HG02798 (cell line): ENCODE measurements around the gene AIMP1.
A peak's percentile ranks its signal among the peaks of the same experiment; 100 is the strongest.
"Not testable (repeated sequence)": the region's sequence is repeated elsewhere in the genome, so short reads cannot be mapped to it uniquely, and the experiment has no call there.

ENCODE experiments used
- ATAC-seq: cut with Tn5 transposase; IDR thresholded peaks from one replicate; pipeline ENCODE4 v1.9.1; 2021; ENCODE audit warnings: mild to moderate bottlenecking; ENCODE audit not compliant: unreplicated experiment, poor library complexity

AIMP1 gene

GRCh38 chr4:106306561-106306960 is 9.8 kb upstream of the AIMP1 start:
- no peak for ATAC-seq

DNA sequence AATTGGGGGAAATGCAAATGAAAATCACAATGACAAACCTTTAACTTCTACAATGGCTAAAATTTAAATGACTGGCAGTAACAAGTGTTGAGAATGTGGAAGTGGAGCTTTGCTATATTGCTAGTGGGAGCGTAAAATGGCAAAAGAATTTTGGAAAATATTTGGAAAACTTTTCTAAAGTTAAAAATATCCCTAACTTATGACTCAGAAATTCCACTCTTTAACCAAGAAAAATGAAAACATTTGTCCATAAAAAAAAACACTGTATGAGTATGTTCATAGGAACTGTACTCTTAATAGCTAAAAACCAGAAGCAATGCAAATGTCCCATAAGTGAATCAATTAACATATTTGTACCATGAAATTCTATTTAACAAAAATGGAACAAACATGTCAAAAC is 4.0 kb upstream of the AIMP1 start:
- ATAC-seq, result no peak

GRCh38 chr4:106312997-106313522 is 3.3 kb upstream of the AIMP1 start:
- ATAC-seq, result no peak

DNA sequence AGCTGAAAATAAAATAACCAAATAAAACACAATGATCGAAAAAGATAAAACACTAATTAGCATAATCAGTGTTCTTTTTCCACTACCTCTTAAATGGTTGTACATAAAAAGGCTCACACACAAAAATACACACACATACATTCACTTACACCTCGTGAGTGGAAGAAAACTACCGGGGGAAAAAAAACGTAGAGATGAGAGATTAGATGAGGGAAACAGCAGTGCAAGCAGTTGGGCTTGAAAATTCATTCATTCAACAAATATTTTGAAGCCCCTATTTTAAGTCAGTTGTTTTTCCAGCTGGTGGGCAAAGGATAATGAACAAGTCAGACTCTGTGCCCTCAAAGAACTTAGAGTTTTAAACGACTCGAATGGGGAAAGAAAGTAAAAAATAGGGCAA is 1.4 kb upstream of the AIMP1 start:
- no peak for ATAC-seq

- ATAC-seq, result peak; percentile 24
Measured at GRCh38 chr4:106315476-106315967, 828 bp upstream of the AIMP1 start.

GRCh38 chr4:106316773-106317409 is 541 bp downstream of the AIMP1 start:
- ATAC-seq, result peak; percentile 0

GRCh38 chr4:106317815-106318214 is 1.5 kb downstream of the AIMP1 start:
- ATAC-seq, result no peak

- no peak for ATAC-seq
Measured at GRCh38 chr4:106318511-106318910, 2.2 kb downstream of the AIMP1 start.

DNA sequence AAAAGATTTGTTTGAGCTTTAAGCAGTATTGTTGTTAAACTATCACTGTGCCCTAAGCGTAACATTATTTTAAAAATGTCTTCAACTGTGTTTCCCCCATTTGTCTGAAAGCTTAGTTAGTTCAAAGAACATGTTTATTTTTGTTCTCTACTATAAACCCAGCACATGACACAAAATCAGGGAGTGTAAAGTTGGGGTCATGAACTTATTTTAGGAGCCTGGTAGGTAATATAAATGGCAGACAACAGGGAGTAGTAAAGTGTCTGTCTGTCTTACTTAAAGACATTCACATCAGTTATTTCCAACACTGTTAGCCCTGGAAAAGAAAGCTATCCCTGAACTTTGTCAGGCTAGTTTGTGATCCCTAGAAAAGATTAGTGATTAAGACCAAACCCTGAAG is 3.9 kb downstream of the AIMP1 start:
- ATAC-seq, result no peak

GRCh38 chr4:106321168-106321567 is 4.8 kb downstream of the AIMP1 start:
- not testable (repeated sequence) for ATAC-seq

DNA sequence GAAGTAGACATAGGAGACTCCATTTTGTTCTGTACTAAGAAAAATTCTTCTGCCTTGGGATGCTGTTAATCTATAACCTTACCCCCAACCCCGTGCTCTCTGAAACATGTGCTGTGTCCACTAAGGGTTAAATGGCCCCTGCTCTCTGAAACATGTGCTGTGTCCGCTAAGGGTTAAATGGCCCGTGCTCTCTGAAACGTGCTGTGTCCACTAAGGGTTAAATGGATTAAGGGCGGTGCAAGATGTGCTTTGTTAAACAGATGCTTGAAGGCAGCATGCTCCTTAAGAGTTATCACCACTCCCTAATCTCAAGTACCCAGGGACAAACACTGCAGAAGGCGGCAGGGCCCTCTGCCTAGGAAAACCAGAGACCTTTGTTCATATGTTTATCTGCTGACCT is 5.5 kb downstream of the AIMP1 start:
- ATAC-seq, result not testable (repeated sequence)

GRCh38 chr4:106323119-106323518 is 6.8 kb downstream of the AIMP1 start:
- no peak for ATAC-seq

DNA sequence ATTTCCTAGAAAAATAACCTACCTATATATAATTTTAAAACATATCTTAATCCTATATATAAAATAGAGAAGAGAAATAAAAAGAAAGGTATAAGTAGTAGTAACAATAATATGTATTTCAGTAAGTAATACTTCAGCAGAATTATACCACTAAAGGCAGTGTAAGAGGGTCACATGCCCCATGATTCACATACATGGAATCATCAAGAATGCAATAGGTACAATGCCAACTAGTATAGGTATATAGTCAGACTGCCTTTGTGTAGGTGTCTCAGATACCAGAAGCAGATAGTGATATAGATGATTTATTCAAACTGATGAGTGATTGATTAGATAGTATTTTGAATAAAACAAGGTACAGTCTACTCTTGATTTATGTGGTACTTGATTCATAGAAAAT is 9.4 kb downstream of the AIMP1 start:
- no peak for ATAC-seq

DNA sequence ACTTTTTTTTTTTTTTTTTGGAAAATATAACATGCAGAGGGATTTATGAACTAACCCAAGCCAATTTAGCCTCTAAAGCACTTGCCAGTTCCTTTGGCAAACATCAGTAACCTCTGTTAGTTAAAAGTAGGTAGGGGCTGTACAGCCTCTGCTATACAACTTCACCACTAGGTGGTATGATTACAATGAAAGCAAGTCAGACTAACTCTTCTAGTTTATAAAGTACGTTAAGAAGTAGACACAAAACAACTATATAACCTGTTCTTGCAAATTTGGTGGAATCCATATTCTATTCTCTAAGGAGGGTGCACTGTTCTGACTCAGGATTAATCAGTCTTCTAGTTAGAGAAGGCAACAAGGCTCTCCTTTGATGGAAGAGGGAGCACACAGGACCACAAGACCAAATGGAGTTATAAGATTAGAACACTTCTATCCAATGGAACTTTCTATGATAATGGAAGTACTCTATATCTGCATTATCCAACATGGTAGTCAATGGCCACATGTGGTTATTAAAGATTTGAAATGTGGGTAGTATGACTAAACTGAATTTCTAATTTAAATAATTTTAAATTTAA is 12.8 kb downstream of the AIMP1 start:
- peak; percentile 91 for ATAC-seq

DNA sequence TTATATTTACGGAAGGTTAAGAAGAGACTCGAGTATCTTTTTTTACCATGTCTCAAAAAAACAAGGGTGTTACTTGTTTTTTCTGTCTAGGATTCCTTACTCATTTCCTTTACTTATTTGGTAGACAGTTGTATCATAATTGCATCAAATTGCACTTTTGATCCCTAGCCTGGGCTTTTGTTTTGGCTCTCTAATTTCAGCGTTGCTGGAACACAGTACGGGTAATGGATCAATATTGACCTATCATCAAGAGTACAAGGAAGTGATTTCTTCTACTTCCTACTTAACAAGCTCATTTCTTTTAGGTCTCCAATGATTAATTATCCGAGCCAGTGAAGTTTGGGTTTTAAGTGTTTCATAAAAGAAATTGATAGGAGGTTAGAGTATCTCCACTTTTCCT is 16.8 kb downstream of the AIMP1 start:
- no peak for ATAC-seq

DNA sequence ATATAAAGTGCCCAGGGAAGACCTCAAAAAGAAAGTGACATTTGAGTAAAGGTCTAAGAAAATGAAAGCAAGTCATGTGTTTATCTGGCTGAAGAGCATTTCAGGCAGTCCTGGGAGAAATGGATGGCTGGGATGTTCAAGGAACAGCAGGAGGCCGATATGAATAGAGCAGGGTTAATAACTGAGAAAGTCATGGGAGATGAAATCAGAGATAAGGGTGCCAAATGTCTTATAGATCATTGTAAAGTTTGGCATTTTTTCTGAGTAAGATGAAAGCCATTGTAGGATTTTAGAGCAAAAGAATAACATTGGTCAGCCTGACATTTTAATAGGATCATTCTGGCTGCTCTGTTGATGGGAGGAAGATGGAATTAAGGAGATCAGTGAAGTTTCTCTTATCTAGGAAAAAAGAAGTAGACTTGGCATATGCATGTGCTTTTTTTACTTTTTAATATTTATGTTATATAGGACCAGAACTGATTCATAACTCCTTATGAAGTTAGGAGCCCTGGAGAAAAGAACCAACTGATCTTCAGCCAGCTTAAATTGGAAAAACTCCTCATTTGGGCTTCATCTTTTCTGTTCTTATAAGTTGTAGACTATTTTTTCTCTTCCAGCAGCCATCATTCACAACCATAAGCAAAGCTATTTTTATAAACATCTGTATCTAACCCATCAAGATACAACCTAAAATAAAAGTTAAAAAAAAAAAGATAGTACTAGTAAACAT is 18.6 kb downstream of the AIMP1 start:
- no peak for ATAC-seq

GRCh38 chr4:106336618-106337017 is 20.3 kb downstream of the AIMP1 start:
- ATAC-seq, result no peak

DNA sequence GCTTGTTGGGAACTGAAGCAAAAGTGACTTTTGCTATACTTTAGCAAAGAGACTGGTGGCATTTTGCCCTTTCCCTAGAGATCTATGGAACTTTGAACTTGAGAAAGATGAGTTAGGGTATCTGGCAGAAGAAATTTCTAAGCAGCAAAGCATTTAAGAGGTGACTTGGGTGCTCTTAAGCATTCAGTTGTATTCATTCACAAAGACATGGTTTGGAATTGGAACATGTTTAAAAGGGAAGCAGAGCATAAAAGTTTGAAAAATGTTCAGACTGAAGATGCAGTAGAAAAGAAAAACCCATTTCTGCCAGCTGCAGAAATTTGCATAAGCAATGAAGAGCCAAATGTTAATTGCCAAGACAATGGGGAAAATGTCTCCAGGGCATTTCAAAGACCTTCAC is 21.6 kb downstream of the AIMP1 start:
- no peak for ATAC-seq

- no peak for ATAC-seq
Measured at GRCh38 chr4:106338671-106339070, 22.3 kb downstream of the AIMP1 start.

- no peak for ATAC-seq
Measured at GRCh38 chr4:106339431-106339830, 23.1 kb downstream of the AIMP1 start.

DNA sequence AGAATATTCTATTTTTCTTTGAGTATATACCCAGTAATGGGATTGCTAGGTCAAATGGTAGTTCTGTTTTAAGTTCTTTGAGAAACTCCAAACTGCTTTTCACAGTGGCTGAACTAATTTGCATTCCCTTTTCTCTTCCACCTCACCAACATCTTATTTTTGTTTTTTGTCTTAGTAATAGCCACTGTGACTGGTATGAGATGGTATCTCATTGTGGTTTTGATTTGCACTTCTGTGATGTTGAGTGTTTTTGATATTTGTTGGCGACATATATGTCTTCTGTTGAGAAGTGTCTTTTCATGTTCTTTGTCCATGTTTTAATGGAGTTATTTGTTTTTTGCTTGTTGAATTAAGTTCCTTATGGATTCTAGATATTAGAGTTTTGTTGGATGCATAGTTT is 24.4 kb downstream of the AIMP1 start:
- peak; percentile 38 for ATAC-seq
